ENCODE measurements around the gene SMARCB1.

- TF ChIP-seq, protein P1, sequence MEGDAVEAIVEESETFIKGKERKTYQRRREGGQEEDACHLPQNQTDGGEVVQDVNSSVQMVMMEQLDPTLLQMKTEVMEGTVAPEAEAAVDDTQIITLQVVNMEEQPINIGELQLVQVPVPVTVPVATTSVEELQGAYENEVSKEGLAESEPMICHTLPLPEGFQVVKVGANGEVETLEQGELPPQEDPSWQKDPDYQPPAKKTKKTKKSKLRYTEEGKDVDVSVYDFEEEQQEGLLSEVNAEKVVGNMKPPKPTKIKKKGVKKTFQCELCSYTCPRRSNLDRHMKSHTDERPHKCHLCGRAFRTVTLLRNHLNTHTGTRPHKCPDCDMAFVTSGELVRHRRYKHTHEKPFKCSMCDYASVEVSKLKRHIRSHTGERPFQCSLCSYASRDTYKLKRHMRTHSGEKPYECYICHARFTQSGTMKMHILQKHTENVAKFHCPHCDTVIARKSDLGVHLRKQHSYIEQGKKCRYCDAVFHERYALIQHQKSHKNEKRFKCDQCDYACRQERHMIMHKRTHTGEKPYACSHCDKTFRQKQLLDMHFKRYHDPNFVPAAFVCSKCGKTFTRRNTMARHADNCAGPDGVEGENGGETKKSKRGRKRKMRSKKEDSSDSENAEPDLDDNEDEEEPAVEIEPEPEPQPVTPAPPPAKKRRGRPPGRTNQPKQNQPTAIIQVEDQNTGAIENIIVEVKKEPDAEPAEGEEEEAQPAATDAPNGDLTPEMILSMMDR (conservative IDR thresholded peaks at IDR 0.05; ENCODE audit: low read depth in 2 of 2), result peak; percentile 15 to 20; a peak in 1 of 4 replicates
- TF ChIP-seq EZH2 (IDR thresholded peaks at IDR 0.05; ENCODE audit: low read depth, unreplicated experiment), result no peak
- TF ChIP-seq POLR2AphosphoS5 (IDR thresholded peaks at IDR 0.05; ENCODE audit: low read depth), result peak; percentile 91
- TF ChIP-seq, protein P2, sequence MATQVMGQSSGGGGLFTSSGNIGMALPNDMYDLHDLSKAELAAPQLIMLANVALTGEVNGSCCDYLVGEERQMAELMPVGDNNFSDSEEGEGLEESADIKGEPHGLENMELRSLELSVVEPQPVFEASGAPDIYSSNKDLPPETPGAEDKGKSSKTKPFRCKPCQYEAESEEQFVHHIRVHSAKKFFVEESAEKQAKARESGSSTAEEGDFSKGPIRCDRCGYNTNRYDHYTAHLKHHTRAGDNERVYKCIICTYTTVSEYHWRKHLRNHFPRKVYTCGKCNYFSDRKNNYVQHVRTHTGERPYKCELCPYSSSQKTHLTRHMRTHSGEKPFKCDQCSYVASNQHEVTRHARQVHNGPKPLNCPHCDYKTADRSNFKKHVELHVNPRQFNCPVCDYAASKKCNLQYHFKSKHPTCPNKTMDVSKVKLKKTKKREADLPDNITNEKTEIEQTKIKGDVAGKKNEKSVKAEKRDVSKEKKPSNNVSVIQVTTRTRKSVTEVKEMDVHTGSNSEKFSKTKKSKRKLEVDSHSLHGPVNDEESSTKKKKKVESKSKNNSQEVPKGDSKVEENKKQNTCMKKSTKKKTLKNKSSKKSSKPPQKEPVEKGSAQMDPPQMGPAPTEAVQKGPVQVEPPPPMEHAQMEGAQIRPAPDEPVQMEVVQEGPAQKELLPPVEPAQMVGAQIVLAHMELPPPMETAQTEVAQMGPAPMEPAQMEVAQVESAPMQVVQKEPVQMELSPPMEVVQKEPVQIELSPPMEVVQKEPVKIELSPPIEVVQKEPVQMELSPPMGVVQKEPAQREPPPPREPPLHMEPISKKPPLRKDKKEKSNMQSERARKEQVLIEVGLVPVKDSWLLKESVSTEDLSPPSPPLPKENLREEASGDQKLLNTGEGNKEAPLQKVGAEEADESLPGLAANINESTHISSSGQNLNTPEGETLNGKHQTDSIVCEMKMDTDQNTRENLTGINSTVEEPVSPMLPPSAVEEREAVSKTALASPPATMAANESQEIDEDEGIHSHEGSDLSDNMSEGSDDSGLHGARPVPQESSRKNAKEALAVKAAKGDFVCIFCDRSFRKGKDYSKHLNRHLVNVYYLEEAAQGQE (IDR thresholded peaks at IDR 0.05; ENCODE audit: unreplicated experiment), result no peak
- TF ChIP-seq ZNF331 (CRISPR knock-in tag; IDR thresholded peaks at IDR 0.05; ENCODE audit: low read depth), result no peak
- no peak for TF ChIP-seq ZNF462 (CRISPR knock-in tag; IDR thresholded peaks at IDR 0.05)
- TF ChIP-seq EZH2phosphoT487 (IDR thresholded peaks at IDR 0.05; ENCODE audit: unreplicated experiment), result no peak
- no peak for TF ChIP-seq CREB1 (CRISPR knock-in tag; IDR thresholded peaks at IDR 0.05; ENCODE audit: low read depth)
- TF ChIP-seq JUNB (IDR thresholded peaks at IDR 0.05; ENCODE audit: unreplicated experiment), result no peak
These were observed 71.1 kb downstream of the SMARCB1 start, which contains the start of gene SLC2A11 for GRCh38 chr22:23857606-23858483.

Data from GM23338 (cell line).